HS-27A (cell line): Measurements from ENCODE around the gene TCTN1.
"Not testable (repeated sequence)": the region's sequence is repeated elsewhere in the genome, so short reads cannot be mapped to it uniquely, and the experiment has no call there.

Experiments
- DNase-seq: peaks from one replicate; pipeline ENCODE4 v3.0.0-alpha.2; 2012; ENCODE audit warnings: low read depth, missing footprints

The TCTN1 gene

GRCh38 chr12:110585231-110585799 lies 28.6 kb upstream of the TCTN1 start:
- no peak for DNase-seq

- DNase-seq, result not testable (repeated sequence)
Measured at GRCh38 chr12:110587102-110587501, 26.8 kb upstream of the TCTN1 start.

GRCh38 chr12:110590059-110590458 lies 23.9 kb upstream of the TCTN1 start:
- no peak for DNase-seq

GRCh38 chr12:110590806-110591326 lies 23.1 kb upstream of the TCTN1 start:
- no peak for DNase-seq

- DNase-seq, result no peak
Measured at GRCh38 chr12:110591451-110592051, 22.4 kb upstream of the TCTN1 start.

- DNase-seq, result no peak
Measured at GRCh38 chr12:110592078-110592477, 21.9 kb upstream of the TCTN1 start.

GRCh38 chr12:110592919-110593318 lies 21.0 kb upstream of the TCTN1 start:
- DNase-seq, result not testable (repeated sequence)

- DNase-seq, result no peak
Measured at GRCh38 chr12:110597885-110598284, 16.0 kb upstream of the TCTN1 start.

GRCh38 chr12:110599334-110599733 lies 14.6 kb upstream of the TCTN1 start:
- DNase-seq, result no peak

- no peak for DNase-seq
Measured at GRCh38 chr12:110600254-110600653, 13.7 kb upstream of the TCTN1 start.

- not testable (repeated sequence) for DNase-seq
Measured at GRCh38 chr12:110602085-110602814, 11.7 kb upstream of the TCTN1 start.

GRCh38 chr12:110606253-110606611 lies 7.7 kb upstream of the TCTN1 start:
- no peak for DNase-seq

GRCh38 chr12:110613071-110613770 lies 708 bp upstream of the TCTN1 start:
- DNase-seq, result no peak

- DNase-seq, result no peak
Measured at GRCh38 chr12:110615171-110615570, 1.2 kb downstream of the TCTN1 start.

GRCh38 chr12:110616471-110617115 lies 2.7 kb downstream of the TCTN1 start:
- DNase-seq, result no peak

GRCh38 chr12:110619534-110619953 lies 5.6 kb downstream of the TCTN1 start:
- DNase-seq, result no peak

- no peak for DNase-seq
Measured at GRCh38 chr12:110622582-110622981, 8.7 kb downstream of the TCTN1 start.

GRCh38 chr12:110627500-110628195 lies 13.7 kb downstream of the TCTN1 start:
- no peak for DNase-seq

GRCh38 chr12:110635055-110635454 lies 21.1 kb downstream of the TCTN1 start:
- DNase-seq, result no peak

- no peak for DNase-seq
Measured at GRCh38 chr12:110636516-110636915, 22.6 kb downstream of the TCTN1 start.

- no peak for DNase-seq
Measured at GRCh38 chr12:110637869-110638441, 24.0 kb downstream of the TCTN1 start.
